Inferior parietal cortex (tissue), 1 donor: ENCODE measurements around the gene TMEM196.

Experiments
- DNase-seq: peaks from one replicate; pipeline ENCODE4 v3.0.0-alpha.2; 2016; ENCODE audit errors: extremely low spot score

The TMEM196 gene

DNA sequence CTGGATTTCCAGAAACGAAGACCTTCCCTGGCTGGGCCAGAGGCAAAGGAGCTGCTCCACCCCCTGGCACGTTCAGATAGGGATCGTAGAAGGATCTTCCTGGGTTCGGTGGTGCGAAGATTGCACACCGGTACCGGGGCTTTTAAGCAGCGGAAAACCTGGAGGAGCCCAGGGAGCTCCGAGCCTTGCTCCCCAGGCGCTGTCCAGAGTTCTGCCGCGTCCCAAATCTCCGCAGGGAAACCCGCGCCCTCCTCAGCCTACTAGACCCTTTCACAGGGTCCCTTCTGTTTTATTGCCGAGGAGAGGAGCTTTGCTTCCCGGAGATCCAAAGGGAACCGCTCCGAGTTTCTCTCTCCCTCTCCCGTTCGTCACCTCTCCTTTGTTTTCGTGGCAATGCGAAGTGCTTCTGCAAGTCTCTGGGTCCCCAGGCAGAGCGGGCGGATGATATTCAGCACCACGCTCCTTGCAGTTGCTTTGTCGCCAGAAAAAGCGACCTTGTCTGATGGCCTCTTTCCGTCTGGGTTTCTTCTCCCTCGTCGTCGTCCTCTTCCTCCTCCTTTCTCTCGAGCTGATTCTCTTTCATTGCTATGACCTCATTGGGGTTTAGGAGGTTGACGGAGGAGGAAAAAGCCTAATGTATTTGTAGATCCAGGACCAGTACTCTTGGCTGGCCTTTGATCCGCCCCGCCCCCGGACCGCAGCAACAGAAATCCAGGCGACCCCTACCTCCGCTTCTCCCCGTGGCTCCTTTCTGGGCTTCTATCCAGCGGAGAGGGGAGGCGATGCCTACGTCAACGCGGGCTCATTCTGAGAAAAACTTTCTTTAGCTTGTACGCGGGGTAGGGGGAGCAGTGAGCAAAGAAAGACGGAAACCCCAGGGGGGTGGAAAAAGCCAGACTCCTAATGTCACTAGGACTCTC is at the start of gene TMEM196:
Gene TMEM196, minus strand, starts transcription at position 777 of the 920 bp plus-strand sequence. CDS start 921 bp downstream, outside the sequence.
- peak; percentile 34 for DNase-seq

DNA sequence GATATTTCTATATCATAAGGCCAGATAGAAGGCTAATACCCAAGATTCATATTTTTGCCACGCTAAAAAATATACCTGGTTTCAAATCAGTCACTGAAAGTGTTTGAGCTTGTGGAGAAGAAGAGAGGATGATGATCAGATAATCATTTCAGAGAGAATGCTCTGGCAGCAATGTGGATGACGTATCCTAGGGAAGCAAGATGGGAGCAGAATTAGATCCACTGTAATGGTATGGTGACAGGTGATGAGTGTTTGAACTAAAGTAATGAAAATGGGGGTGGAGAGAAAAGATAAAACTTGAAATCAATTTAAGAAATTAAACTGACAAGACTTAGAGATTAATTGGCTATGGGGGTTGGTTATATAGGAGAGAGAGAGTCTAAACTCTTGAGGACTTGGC is 42.7 kb upstream of the TMEM196 start:
- DNase-seq: no peak

- DNase-seq: no peak
These were observed 42.1 kb upstream of the TMEM196 start for GRCh38 chr7:19815546-19815945.

DNA sequence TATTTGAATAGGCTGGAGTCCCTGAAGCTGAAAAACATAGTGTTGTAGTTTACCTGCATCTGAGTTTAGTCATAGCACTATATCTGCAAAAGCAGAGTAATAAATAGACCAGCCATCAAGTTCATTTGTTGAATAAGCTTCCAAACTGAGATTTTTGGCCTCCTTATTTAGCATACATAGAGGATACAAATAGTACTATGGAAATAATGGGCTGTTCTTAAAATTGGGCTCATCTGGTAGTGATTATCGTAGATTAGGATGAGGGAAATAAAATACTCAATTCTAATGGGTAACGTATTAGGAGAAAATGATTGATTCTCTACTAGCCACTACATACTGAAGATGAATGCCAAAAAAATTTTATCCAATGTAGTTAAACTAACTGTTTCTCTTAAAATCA is 41.4 kb upstream of the TMEM196 start:
- DNase-seq: no peak

DNA sequence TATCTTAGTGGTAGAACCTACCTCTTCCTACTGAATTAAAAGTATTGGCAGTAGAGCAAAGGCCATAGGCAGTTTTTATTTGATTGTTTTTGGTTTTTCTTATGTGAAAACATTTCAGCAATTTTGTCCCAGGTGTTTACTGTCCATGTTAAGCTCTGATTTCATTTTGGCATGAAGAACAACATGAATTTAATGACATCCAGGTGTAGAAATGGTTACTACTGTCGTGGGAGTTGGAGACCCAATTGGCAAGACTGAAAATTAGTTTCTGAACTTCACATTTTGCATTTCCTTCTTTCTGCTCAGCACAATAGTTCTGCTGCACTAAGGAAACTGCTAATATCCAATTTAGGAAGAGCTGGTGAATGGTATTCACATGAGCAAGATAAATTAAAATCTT is 38.0 kb upstream of the TMEM196 start:
- no peak for DNase-seq

DNA sequence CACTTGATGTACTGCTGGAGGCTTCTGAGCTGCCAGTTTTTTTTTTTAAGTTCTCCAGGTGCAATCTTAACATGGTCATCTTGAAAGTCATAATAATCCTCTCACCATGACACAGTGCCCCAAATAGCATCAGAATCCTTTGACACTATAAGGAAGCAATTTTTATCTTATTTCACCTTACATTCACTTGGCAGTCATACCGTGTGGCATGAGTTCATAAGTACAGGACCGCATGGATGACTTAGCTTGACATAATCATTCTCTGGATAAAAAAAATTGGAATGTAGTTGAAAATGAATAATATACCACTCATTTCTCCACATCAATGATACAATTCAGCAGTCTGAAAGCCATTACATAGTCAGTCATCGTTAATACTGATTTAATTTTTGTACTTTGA is 25.6 kb upstream of the TMEM196 start:
- no peak for DNase-seq

DNA sequence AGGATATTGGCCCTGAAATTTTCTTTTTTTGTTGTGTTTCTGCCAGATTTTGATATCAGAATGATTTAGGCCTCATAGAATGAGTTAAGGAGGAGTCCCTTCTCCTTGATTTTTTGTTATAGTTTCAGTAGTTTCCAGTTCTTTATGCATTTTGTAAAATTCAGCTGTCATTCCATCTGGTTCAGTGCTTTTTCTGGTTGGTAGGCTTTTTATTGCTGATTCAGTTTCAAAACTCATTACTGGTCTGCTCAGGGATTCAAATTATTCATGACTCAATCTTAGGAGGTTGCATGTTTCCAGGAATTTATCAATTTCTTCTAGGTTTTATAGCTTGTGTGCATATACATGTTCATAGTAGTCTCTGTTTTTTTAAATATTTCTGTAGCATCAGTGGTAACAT is 10.1 kb upstream of the TMEM196 start:
- no peak for DNase-seq

DNA sequence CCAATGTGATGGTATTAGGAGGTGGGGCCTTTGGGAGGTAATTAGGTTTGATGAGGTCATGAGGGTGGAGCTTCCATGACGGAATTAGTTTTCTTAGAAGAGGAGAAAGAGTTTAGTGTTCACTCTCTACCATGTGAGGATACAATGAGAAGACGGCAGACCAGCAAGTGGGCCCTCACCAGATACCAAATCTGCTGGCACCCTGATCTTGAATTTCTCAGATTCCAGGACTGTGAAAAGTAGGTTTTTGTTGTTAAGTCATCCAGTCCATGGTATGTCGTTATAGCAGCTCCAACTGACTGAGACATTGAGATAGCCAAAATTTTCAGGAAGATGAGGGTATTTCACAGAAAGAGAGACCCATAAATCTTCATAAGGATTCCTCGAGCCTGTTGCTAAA is 3.6 kb upstream of the TMEM196 start:
- DNase-seq: no peak

DNA sequence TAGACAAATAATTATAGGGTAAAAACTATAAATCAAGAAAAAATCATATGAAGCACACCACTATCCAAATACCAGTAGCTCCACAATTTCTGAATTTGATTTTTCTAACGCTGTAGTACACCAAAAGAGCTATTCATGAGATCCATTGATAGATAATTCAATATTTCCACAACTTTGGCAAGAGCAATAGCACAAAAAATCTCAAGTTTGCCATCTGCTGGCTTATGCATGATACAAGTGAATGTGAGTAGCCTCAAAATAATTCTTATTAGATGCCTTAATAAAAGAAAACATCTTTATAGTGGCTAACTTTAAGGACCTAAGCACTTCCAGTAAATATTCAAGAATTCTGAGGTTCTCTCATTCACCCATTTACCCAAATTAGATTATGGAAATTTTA is 2.2 kb upstream of the TMEM196 start:
- DNase-seq: no peak

DNA sequence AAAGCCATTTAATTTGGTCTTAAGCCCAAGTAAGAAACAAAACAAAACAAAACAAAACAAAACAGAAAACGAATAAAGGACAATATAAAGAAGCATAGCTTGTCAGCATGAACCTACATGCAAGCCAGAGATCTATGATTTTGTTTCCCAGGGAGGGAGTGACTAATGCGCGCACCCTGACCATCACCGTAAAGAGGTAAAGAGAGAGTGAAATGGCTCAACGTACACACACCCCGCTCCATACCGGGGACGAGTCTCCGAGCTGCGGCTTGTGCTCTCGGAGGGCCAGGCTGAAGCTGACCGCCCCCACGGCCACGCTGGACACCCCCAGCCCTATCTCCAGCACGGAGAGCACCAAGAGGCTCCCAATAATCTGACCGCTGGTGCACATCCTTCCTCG is 1.1 kb downstream of the TMEM196 start:
- DNase-seq: no peak

GRCh38 chr7:19762631-19763030 is 10.8 kb downstream of the TMEM196 start:
- DNase-seq: no peak

DNA sequence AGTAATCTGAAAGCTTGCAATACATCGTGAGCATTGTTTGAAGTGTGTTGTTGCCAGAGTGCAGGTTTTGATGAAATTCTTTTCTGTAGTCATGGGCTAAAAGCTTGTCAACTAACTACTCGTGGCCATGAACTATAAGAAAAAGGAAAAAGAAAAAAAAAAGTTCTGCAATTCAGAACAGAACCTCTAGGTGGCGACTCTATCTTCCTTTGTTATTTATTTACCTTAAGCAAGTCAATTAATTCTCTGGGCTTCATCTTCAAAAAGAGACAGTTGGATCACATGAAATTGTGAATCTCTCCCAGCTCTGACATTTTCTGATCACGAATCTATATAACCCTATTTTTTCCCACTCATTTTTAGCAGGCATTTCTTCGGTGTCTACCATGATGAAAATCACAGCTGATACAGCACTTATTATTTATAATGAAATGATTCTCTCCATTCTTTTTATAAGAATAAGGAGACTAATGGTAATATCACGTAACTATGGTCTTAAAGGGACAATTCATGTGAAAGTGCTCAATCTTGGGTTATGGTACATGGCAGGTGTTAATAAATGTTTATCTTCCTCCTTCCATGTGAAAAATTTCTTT is 18.8 kb downstream of the TMEM196 start:
- peak; percentile 63 for DNase-seq

DNA sequence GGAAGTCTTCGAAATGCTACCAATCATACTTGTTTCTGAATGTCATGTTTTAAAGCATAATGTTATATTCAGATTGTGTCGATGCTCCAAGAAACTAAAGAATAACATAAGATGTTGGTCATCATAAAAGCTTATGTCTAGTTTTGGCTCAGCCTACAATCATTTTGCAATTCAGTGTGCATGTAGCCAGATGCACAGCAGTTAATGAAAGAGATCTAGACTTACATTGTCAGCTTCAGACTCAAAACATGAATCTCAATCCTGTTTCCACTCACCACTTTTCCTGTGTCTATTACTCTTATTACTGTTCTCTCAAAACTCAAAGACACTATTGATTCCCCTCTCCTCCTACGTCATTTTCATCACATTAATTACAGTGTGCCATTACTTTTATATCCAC is 21.4 kb downstream of the TMEM196 start:
- no peak for DNase-seq

GRCh38 chr7:19749658-19750057 is 23.8 kb downstream of the TMEM196 start:
- DNase-seq: no peak

GRCh38 chr7:19747740-19748339 is 25.6 kb downstream of the TMEM196 start:
- peak; percentile 72 for DNase-seq

DNA sequence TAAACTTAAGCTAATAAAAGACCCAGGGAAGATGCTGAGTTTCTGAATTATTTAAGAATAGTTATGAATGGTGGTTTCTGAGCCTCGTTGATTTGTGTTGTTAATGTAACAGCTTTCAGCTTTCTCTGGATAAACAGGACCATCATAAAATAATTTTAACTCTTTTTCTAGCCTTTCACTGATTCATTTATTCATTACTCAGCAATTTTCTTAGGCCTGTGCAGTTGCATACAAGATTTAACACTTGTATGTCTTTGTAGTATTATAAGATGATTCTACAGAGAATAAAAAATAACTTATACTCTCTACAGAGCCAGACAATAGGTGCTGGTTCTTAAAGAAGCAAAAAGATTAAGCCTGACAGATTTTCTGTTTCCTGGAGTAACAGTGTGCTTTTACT is 29.3 kb downstream of the TMEM196 start:
- DNase-seq: no peak

- no peak for DNase-seq
These were observed 44.7 kb downstream of the TMEM196 start for GRCh38 chr7:19728716-19729115.

DNA sequence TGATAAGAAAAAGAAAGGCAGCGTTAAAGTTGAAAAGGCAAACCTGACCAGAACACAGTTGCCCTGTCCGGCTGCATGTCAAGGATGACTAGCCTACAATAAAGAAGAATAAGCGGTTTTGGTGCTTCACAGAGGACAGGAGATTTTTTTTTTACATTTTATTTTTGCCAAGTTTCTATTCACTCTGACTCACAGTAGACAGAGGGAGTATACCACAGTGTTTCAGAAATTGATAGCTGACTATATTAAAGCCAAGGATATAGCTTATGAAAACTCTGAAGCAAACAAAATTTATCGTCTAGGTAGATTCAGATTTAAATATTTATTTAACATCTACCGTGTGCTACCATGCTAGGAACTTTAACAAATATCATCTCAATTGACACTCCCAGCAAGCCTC is 47.6 kb downstream of the TMEM196 start:
- no peak for DNase-seq

GRCh38 chr7:19715499-19715898 is 57.9 kb downstream of the TMEM196 start:
- no peak for DNase-seq

DNA sequence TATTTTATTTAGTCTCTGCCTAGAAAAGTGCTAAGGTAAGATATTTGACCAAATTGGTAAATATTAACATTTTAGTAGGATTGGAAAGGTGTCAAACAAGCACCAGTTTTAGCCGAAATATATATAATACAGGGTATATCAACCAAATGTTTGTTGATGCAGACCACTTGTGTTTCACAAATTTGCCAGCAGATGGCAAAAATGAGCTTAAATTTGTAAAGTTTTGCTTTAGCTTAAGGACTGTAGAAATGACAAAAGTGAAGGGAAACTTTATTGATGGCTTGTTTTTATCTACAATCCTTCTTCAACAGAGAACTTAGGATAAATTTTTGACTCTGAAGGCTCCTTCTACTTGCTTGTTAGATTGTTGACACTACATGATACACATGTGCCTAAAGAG is 59.7 kb downstream of the TMEM196 start:
- DNase-seq: peak; percentile 80

- no peak for DNase-seq
These were observed 64.2 kb downstream of the TMEM196 start for GRCh38 chr7:19709249-19709578.

- DNase-seq: peak; percentile 100
These were observed 64.8 kb downstream of the TMEM196 start, which contains the start of gene POLR1F for GRCh38 chr7:19708397-19709248. TSS of gene POLR1F (minus strand) at chr7:19709037. CDS start at chr7:19709016, 21 bp downstream.
